CMK (cell line): ENCODE data around the gene LHFPL2.

Experiments
- DNase-seq: peaks from one replicate; pipeline ENCODE4 v3.0.0-alpha.2; 2010; ENCODE audit warnings: low read depth

The LHFPL2 gene

DNA sequence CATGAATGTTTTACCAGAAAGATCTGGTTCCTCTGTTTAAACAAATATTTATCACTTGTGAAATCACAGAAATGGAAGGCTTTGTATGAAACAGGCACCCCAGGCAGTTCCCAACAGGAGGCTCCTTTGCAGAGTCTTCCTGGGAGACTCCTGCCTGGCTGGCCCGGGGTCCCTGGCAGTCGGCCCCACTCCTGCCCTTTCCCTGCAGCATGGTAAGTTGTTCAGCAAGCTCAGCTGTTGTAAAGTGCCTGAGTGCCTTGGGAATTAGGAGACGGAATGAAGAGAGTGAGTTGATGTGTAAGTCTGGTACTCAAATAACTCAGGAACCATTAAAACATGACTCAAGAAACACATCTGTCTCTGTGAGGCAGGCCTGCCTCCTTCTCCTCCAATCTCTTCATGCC is 17.5 kb upstream of the LHFPL2 start:
- DNase-seq = no peak

GRCh38 chr5:78665534-78665933 is 17.0 kb upstream of the LHFPL2 start:
- DNase-seq = no peak

GRCh38 chr5:78662323-78662722 is 13.8 kb upstream of the LHFPL2 start:
- DNase-seq = no peak

GRCh38 chr5:78661691-78662090 is 13.1 kb upstream of the LHFPL2 start:
- DNase-seq = no peak

DNA sequence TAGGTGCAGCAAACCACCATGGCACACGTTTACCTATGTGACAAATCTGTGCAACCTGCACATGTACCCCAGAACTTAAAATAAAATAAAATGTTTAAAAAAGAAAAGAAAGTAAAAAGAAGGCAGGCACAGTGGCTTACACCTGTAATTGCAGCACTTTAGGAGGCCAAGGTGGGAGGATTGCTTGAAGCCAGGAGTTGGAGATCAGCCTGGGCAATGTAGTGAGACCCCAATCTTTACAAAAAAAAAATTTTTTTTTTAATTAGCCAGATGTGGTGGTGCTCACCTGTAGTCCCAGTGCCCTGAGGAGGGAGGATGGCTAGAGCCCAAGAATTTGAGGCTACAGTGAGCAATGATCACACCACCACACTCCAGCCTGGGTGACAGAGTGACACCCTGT is 12.5 kb upstream of the LHFPL2 start:
- no peak for DNase-seq

DNA sequence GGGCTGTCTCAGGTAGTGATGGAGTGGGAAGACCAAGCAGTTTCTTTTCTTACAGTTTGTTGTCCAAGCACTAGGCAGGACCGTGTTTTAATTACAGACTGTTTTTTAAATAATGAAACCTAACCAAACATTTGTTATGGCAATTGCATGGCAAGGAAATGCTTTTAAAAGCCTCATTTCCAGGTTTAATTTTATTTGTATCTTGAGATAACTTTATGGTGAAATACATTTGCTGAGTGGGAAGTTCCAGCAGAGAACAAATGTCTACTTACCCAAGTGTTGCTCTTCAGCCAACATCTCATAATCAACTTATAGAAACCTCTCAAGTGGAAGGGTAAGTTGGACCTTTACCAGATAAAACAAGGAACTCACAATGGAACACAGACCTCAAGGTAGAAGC is 11.8 kb upstream of the LHFPL2 start:
- DNase-seq = no peak

DNA sequence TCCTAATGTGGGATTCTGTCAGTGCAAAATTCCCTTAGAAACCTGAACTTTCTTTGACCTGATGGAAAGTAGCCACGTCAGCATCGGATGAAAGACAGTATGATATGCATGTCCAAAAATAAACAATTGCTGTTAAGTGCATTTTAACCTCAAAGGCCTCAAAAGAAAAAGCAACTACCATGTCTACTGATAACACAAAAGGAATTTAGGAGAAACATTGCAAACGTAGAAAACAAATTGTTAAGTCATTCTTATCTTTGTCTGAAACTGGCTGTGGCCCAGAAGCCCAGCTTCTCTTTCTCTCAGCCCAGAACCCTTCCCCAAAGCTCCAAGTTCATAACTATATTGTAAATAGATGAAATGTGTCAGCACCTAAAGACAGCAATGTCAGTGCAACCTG is 11.1 kb upstream of the LHFPL2 start:
- no peak for DNase-seq

GRCh38 chr5:78659114-78659513 is 10.5 kb upstream of the LHFPL2 start:
- no peak for DNase-seq

DNA sequence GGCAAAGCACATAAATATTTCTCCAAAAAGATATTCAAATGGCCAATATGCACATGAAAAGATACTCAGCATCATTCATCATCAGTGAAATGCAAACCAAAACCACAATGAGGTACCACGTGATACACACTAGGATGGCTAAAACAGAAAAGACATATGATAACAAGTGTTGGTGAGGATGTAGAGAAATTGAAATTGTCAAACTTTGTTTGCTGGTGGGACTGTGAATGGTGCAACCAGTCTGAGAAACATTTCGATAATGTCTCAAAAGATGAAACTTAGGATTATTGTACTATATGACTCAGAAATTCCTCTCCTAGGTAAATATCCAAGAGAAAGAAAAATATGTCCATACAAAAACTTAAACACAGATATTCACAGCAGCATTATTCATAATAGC is 8.6 kb upstream of the LHFPL2 start:
- DNase-seq = no peak

DNA sequence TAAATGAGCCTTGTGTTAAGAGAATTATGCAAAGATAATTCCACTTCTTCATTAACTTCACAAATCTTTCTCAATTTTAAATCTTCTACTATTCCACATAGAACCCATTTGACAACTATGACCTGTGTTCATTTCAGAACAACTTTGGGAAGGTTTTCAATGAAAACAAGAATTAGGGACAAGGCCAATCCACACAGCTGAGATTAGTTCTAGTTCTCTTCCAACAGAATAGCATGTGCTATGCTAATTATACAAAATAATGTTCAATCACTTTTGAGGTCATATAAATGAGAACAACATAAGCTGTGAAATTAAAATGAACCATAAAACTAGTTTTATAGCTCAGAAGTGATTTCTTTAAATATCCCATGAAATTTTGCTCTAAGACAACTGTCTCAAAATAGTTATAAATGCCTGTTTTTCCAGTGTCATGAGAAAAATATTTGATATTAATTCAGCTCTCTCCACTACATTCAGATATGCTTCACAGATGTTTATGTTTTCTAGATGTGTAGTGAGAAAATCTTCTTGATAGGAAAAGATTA is 7.2 kb upstream of the LHFPL2 start:
- DNase-seq = no peak

- no peak for DNase-seq
Measured at GRCh38 chr5:78654386-78654785, 5.8 kb upstream of the LHFPL2 start.

DNA sequence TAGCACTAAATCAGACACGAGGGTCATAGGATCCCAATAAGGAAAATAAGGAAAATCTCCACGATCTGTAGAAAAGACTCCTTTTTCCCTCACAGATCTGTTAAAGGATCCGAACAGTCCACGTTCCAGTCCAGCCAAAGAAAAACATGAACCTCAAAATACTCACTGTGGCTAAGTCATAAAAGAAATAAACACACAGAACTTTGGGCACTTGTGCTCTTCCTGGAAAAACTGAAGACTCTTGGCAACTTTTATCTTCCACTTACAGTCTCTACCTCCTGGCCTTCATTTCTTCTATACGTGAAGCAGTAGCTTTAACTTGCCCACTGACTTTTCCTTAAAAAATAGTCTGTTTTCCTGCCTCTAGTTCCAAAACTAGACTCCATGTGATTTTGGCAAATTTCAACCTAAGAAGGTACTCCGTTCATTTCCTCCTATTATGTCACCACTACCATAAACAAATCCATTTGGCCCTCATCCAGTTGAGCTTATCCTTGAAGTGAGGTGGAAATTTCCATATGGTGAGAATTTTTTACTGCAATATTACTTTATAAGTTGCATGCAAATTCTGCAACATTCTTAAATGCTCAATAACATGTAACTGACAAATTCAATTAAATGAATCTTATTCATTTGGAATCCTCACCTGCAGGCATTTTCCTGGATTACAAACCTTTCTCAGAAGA is 5.3 kb upstream of the LHFPL2 start:
- no peak for DNase-seq

DNA sequence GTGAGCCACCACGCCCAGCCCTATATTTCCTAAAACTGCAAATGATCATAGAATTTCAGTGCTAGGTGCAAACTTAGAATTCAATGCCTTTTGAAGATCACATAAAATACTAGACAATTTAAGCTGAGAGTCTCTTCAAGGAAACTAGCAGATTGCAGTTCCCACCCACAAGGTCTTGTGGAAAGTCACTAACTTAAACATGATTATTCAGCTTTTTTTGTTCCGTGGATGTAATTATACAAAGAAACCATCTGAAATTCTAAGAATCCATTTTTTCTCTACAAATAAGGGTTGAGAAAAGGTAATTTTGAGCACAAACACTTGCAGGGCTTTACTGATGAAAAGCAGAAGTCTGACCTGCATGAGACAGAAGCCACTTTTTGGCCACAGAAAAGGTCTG is 4.5 kb upstream of the LHFPL2 start:
- DNase-seq = no peak

DNA sequence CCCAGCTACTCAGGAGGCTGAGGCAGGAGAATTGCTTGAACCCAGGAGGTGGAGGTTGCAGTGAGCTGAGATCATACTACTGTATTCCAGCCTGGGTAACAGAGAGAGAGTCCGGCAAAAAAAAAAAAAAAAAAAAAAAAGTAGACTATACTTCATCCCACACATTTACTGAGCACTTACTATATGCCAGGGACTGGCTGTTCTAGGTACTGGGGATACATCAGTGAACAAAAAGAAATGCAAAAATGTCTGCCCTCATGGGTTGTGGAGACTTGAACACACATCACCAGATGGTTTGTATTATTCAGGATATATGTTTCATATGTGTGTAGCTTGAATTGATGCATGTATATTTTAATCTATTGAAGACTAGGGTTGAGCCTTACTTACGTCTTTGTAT is 2.9 kb upstream of the LHFPL2 start:
- no peak for DNase-seq

GRCh38 chr5:78650531-78650930 is 2.0 kb upstream of the LHFPL2 start:
- DNase-seq = no peak

- no peak for DNase-seq
Measured at GRCh38 chr5:78649861-78650496, 1.4 kb upstream of the LHFPL2 start.

DNA sequence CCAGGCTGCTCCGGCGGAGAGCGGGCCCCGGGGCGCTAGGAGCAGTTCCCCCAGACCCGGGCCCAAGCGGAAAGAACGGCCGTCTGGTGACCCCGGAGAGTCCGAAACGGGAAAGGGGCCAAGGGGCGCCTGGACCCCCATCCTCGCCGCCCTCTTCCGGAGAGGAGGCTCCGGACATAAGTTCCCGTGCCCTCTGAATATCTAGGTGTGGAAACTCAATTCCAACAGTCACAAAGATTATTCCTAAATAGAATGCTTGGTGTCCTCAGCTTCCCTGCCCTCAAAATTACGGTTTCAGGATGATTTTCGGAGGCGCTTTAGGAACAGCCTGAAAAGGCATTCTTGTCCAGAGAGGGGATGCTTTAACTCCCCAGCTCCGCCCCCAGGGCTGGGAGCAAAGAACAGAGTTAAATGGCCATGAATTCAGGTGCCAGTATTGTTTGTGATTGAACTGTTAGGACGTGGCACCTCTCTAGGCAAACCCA is 681 bp upstream of the LHFPL2 start:
- no peak for DNase-seq

DNA sequence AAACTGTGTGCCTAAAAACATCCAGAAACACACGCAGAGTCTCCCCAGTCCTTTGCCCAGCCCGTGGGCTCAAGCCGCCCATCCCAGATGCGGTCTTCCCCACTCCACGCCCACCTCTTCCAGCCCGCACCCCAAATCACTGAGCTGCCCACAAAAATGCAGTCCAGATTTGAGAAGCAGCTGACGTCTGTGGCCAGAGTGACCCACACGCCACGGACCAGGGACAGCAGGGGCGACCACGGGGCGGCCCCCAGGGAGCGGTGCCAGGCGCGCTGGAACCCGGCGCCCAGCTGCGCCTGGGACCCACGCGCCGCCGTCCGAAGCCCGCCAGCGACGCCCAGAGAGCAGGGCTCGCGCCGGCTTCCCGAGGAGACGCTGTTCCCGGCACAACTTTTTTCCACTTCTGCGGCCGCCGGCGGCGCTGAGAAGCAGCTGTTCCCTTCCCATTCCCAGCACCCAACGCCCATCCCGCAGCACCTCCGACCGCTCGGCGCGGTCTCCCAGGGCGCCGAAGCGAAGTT is 674 bp downstream of the LHFPL2 start:
- no peak for DNase-seq

GRCh38 chr5:78647351-78647818 is 1.2 kb downstream of the LHFPL2 start:
- DNase-seq = no peak

DNA sequence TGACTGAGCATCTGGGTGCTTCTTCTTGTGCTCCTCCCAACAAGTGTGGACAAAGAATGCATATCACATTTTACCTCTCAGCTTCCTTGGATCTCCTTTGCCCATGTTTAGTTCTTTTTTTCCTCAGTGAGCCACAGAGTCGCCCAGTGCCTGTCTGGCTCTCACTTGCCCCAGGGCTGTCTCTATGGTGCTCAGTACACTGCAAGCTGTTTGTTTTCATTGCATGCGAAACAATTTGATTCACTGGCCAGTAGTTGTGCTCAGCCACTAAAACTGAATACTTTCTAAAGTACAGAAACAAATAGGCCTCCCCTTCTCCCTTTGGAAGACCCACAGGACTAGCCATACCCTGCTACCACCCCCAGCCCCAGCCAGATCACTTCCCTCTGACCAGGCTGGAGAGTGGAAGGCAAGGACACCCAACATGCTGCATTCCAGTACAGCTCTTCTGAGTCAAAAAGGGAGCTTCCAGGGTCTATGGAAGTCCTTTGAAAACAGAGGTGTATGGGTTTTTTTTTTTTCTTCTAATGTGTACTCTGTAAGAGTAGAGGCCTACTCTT is 3.8 kb downstream of the LHFPL2 start:
- DNase-seq = no peak

DNA sequence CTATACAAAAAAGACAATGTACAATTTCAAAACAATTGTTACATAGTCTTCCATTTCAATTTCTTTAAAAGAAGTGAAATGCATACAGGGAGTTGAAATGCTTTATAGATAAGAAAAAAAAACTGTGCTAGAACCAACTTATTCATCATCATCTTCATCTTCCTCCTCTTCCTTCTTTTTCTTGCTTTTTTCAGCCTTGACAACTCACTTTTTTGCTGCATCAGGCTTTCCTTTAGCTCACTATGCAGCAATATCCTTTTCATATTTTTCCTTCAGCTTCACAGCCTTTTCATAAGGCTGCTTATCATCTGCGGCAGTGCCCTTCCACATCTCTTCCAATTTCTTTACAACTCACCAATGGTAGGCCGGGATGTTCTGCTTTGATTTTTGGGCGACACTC is 4.4 kb downstream of the LHFPL2 start:
- no peak for DNase-seq

DNA sequence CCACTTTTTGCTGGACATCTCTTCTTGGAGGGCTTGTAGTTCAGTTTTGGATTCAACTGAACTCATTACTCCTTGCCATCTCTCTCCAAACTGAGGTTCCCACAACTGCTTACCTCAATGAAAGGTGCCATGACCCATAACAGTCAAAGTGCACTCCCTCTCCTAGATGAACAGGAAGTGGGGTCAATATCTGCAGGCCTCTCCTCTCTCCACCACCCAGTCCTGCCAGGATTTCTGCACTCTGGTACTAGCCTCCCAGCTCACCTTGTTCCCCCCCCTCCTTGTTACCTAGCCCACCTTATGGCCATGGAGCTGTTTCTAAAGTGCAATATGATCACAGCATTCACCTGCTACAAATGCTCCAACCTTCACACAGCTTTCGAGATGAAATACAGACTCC is 5.9 kb downstream of the LHFPL2 start:
- no peak for DNase-seq
